CD4-positive, CD25-positive, alpha-beta regulatory T cell (primary cell): ENCODE measurements around the gene FKBP5. TPM values are rescaled to one million over a fixed set of nuclear protein-coding genes. Genes with fewer than 3 reads are reported as not detected.
A peak's percentile ranks its signal among the peaks of the same experiment; 100 is the strongest.

Experiments used
- ATAC-seq, 2 donors: fragments of 150-1000 bp; cut with Tn5 transposase; one replicate each; pipeline ENCODE4 v1.10.0; 2021; ENCODE audit warnings: low read depth in 2 of 2, moderate number of reproducible peaks in 2 of 2, moderate library complexity in 1 of 2
- DNase-seq, 3 donors: peaks; one replicate each; pipeline versions ENCODE4 v3.0.0 to v3.0.0-alpha.2; 2012 to 2022; ENCODE audit warnings: mixed read lengths in 1 of 3
- H3K27ac ChIP-seq: one replicate; pipeline ENCODE4 v1.7.0; 2013; ENCODE audit warnings: mild to moderate bottlenecking, low read length; ENCODE audit not compliant: insufficient read depth, poor library complexity, severe bottlenecking
- H3K27me3 ChIP-seq: one replicate; pipeline ENCODE4 v1.7.0; 2013; ENCODE audit warnings: low read length; ENCODE audit not compliant: control insufficient read depth, insufficient read depth
- H3K36me3 ChIP-seq: one replicate; pipeline ENCODE4 v1.7.0; 2013; ENCODE audit warnings: mild to moderate bottlenecking, low read length, moderate library complexity; ENCODE audit not compliant: control insufficient read depth, insufficient read depth
- H3K4me1 ChIP-seq: 2 replicates; pipeline ENCODE4 v1.7.0; 2013; ENCODE audit warnings: mild to moderate bottlenecking, low read length; ENCODE audit not compliant: insufficient read depth, control insufficient read depth, poor library complexity, severe bottlenecking
- H3K4me3 ChIP-seq: one replicate; pipeline ENCODE4 v1.7.0; 2013; ENCODE audit warnings: low read depth, mild to moderate bottlenecking, low read length, moderate library complexity
- H3K9me3 ChIP-seq, 2 experiments: 1 replicate in 1 of 2; 2 replicates in 1 of 2; pipeline ENCODE4 v1.7.0; 2013; ENCODE audit warnings: low read length in 2 of 2, mild to moderate bottlenecking in 1 of 2, moderate library complexity in 1 of 2; ENCODE audit not compliant: control insufficient read depth in 2 of 2
- H3K27ac Mint-ChIP-seq, 3 donors: one replicate each; pipeline ENCODE4 v1.8.0; 2020 to 2022; ENCODE audit warnings: mild to moderate bottlenecking in 3 of 3, mixed read lengths in 3 of 3, moderate library complexity in 2 of 3
- H3K27me3 Mint-ChIP-seq: one replicate; pipeline ENCODE4 v1.8.0; 2022; ENCODE audit warnings: mild to moderate bottlenecking, mixed read lengths
- H3K36me3 Mint-ChIP-seq: one replicate; pipeline ENCODE4 v1.8.0; 2020; ENCODE audit warnings: mixed read lengths
- H3K4me1 Mint-ChIP-seq, 4 donors: one replicate each; pipeline ENCODE4 v1.8.0; 2020 to 2022; ENCODE audit warnings: mixed read lengths in 4 of 4, mild to moderate bottlenecking in 1 of 4
- H3K4me3 Mint-ChIP-seq, 4 donors: one replicate each; pipeline ENCODE4 v1.8.0; 2020 to 2022; ENCODE audit warnings: mild to moderate bottlenecking in 4 of 4, mixed read lengths in 4 of 4, moderate library complexity in 3 of 4
- H3K9me3 Mint-ChIP-seq, 7 donors: one replicate each; pipeline ENCODE4 v1.8.0; 2020 to 2022; ENCODE audit warnings: mixed read lengths in 7 of 7, mild to moderate bottlenecking in 3 of 7, moderate library complexity in 2 of 7
- polyA plus RNA-seq, 4 donors: library from polyadenylated mRNA; unstranded; fragments of 300-500 nt; fragmentation: Illumina TruSeq; gene quantifications; one replicate each; pipeline ENCODE4 v1.2.3, GENCODE V29; 2021
- total RNA-seq: library from RNA; stranded (reverse); gene quantifications from one replicate; pipeline ENCODE4 v1.2.3, GENCODE V29; 2022

The FKBP5 gene
- total and polyA plus RNA-seq, 5 donors from 2014 or later, result 27.5 to 157 (median 71.0) TPM

DNA sequence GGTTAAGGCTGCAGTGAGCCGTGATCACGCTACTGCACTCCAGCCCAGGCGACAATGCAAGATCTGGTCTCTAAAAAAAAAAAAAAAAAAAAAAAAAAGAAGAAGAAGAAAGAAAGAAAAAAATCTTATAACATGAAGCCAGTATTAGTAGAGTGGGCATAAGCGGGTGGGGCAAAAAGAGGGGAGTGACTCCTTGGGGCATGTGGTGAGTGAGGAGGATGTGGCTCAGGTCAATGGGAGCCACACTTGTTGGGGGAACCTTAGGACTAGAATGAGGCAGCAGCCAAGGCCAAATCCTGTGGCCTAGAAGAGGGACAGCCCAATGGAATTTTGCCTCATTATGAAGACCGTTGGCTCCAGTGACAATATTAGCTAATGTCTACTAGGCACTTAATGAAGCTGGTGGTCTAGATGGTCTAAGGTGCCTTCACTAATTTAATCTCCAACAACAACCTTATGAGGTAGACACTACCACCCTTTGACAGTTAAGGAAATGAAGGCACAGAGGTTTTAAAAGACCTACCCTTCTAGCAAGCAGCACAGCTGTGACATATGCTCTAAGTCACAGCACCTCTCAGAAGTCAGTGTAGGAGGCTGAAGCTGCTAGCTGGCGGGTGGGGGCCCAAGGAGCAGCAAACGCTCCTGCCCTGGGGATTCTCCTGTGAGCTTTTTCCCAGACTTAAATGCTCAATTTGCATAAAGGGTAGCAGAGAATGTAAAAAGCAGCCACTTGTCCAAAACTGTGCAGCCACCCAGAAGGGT lies 24.5 kb upstream of the FKBP5 start:
- H3K36me3 ChIP-seq, result no peaks in the 10 kb centered on the region
- H3K9me3 Mint-ChIP-seq, result peaks cover 0 to 3% (median 0%) of the 10 kb centered on the region in 7 donors
- no peak for ATAC-seq
- H3K4me1 ChIP-seq, result peaks cover 5% of the 10 kb centered on the region
- peaks cover 0 to 42% (median 17%) of the 10 kb centered on the region in 4 donors for H3K4me1 Mint-ChIP-seq
- peaks cover 5% of the 10 kb centered on the region for H3K36me3 Mint-ChIP-seq
- no peaks in the 10 kb centered on the region for H3K27me3 ChIP-seq
- H3K27ac Mint-ChIP-seq, result no peak overlapping the region
- no peak overlapping the region for H3K4me3 ChIP-seq
- no peak overlapping the region for H3K4me3 Mint-ChIP-seq
- H3K9me3 ChIP-seq, result peaks cover 0 to 3% of the 10 kb centered on the region in 2 experiments
- H3K27ac ChIP-seq, result no peak overlapping the region
- peaks cover 10% of the 10 kb centered on the region for H3K27me3 Mint-ChIP-seq
- DNase-seq, result no peak

DNA sequence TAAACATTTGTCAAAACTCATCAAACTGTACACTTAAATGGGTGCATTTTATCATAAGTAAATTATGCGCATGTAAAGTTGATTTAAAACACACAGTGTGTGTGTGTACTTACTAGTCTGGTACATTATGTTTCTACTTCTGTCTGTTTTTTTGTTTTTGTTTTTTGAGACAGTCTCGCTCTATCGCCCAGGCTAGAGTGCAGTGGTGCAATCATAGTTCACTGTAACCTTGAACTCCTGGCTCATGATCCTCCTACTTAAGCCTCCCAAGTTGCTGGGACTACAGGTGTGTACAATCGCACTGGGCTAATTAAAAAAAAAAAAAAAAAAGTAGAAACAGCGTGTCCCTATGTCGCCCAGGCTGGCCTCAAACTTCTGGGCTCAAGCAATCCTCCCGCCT lies 23.0 kb upstream of the FKBP5 start:
- DNase-seq (no peak), ATAC-seq (no peak)
- Histone ChIP-seq H3K27me3 (no peaks in the 10 kb centered on the region), H3K36me3 (no peaks in the 10 kb centered on the region), H3K4me3 (no peak overlapping the region), H3K9me3 (peaks cover 0 to 3% of the 10 kb centered on the region in 2 experiments), H3K27ac (no peak overlapping the region), H3K4me1 (no peaks in the 10 kb centered on the region)
- H3K27ac Mint-ChIP-seq, result no peak overlapping the region
- peaks cover 5% of the 10 kb centered on the region for H3K36me3 Mint-ChIP-seq
- peaks cover 10% of the 10 kb centered on the region for H3K27me3 Mint-ChIP-seq
- H3K4me3 Mint-ChIP-seq, result no peak overlapping the region
- H3K4me1 Mint-ChIP-seq, result peaks cover 0 to 28% (median 8%) of the 10 kb centered on the region in 4 donors
- H3K9me3 Mint-ChIP-seq, result peaks cover 0 to 4% (median 0%) of the 10 kb centered on the region in 7 donors

DNA sequence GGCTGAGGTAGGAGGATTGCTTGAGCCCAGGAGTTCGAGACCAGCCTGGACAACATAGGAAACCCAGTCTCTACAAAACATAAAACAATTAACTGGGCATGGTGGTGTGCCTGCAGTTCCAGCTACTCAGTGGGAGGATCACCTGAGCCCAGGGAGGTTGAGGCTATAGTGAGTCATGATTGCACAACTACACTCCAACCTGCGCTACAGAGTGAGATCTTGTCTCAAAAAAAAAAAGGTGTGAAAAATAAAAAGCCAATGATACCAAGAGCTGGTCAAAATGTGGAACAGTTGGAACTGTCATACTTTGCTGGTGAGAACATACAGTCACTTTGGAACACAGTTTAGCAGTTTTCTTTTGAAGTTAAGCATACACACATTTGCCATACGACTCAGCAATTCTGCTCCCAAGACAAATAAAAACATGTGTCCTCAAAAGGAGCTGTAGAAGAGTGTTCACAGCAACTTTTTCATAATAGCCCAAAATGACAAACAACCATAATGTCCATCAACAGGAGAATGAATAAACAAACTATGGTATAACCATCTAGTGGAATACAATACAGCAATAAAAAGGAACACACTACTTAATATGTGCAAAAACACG lies 21.6 kb upstream of the FKBP5 start:
- peaks cover 0 to 3% of the 10 kb centered on the region in 2 experiments for H3K9me3 ChIP-seq
- Mint-ChIP-seq H3K4me1 (peaks cover 0 to 15% (median 6%) of the 10 kb centered on the region in 4 donors), H3K27me3 (peaks cover 9% of the 10 kb centered on the region), H3K27ac (no peak overlapping the region), H3K9me3 (peaks cover 0 to 3% (median 0%) of the 10 kb centered on the region in 7 donors), H3K36me3 (no peaks in the 10 kb centered on the region), H3K4me3 (no peak overlapping the region)
- H3K27ac ChIP-seq, result no peak overlapping the region
- H3K36me3 ChIP-seq, result no peaks in the 10 kb centered on the region
- ATAC-seq (no peak), DNase-seq (no peak)
- H3K4me1 ChIP-seq, result no peaks in the 10 kb centered on the region
- H3K4me3 ChIP-seq, result no peak overlapping the region
- no peaks in the 10 kb centered on the region for H3K27me3 ChIP-seq

DNA sequence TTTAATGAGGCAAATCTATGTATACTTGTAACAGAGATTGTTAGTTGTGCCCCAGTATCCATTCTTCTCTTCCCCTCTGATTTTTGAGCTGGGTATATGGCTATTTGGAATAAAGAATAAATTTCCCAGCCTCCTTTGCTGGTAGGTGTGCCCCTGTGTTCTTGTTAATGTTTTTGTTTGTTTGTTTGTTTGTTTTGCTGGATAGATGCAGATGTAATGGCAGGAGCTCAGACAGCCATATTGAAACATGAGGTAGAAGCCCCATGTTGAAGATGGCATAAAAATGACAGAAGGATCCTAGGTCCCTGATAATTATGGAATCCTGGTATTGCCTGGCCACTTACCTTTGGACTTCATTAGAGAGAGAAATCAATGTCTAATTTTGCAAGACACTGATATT lies 19.9 kb upstream of the FKBP5 start:
- H3K4me1 ChIP-seq, result no peaks in the 10 kb centered on the region
- H3K36me3 ChIP-seq, result no peaks in the 10 kb centered on the region
- H3K4me1 Mint-ChIP-seq, result peaks cover 0 to 10% (median 5%) of the 10 kb centered on the region in 4 donors
- H3K4me3 Mint-ChIP-seq, result no peak overlapping the region
- no peak overlapping the region for H3K27ac ChIP-seq
- no peaks in the 10 kb centered on the region for H3K27me3 ChIP-seq
- H3K9me3 ChIP-seq, result peaks cover 0 to 3% of the 10 kb centered on the region in 2 experiments
- H3K4me3 ChIP-seq, result no peak overlapping the region
- ATAC-seq (no peak), DNase-seq (no peak)
- H3K9me3 Mint-ChIP-seq, result peaks cover 0 to 4% (median 1%) of the 10 kb centered on the region in 7 donors
- no peaks in the 10 kb centered on the region for H3K36me3 Mint-ChIP-seq
- H3K27ac Mint-ChIP-seq, result no peak overlapping the region
- H3K27me3 Mint-ChIP-seq, result peaks cover 6% of the 10 kb centered on the region

DNA sequence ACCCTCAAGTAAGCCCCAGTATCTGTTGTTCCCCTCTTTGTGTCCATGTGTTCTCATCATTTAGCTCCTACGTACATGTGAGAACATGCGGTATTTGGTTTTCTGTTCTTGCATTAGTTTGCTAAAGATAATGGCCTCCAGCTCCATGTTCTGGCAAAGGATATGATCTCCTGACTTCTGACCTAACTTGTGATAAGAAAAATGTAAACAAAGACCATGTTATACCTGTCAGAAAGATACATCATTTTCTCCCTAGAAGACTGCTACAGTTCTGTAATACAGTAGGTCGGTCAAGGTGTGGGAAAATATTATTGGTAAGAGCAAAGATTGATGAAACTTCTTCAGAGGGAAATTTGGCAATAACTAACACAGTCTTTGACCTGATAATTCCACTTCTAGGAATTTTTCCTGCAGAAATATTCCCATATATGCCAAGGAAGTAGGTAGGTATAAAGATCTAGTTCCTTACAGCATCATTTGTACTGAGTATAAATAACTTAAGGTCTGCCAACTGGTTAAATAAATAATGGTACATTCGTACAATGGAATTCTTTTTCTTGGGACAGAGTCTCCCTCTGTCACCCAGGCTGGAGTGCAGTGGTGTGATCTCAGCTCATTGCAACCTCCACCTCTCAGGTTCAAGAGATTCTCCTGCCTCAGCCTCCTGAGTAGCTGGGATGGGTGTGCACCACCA lies 19.1 kb upstream of the FKBP5 start:
- Histone ChIP-seq H3K36me3 (no peaks in the 10 kb centered on the region), H3K4me3 (no peak overlapping the region), H3K27me3 (no peaks in the 10 kb centered on the region), H3K4me1 (no peaks in the 10 kb centered on the region), H3K27ac (no peak overlapping the region), H3K9me3 (peaks cover 0 to 3% of the 10 kb centered on the region in 2 experiments)
- Mint-ChIP-seq H3K36me3 (no peaks in the 10 kb centered on the region), H3K27ac (no peak overlapping the region), H3K27me3 (peaks cover 6% of the 10 kb centered on the region), H3K4me3 (no peak overlapping the region), H3K4me1 (peaks cover 0 to 7% (median 1%) of the 10 kb centered on the region in 4 donors), H3K9me3 (peaks cover 0 to 4% (median 1%) of the 10 kb centered on the region in 7 donors)
- DNase-seq (no peak), ATAC-seq (no peak)

DNA sequence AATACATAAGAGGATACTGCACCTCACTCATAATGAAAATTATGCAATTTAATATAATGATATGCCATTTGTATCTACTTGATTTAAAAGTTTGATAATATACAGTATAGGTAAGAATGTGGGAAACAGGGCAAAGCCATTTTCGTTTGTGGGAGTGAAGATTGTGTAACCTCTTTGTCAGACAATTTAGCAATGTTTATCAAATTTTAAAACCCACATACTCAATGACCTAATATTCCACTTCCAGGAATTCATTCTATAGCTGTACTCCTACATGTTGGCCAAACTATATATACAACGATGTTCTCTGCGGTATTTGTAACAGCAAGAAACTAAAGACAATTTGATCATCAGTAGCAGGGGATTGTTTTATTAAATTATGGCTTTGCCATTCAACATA lies 17.8 kb upstream of the FKBP5 start:
- peaks cover 0 to 4% (median 1%) of the 10 kb centered on the region in 7 donors for H3K9me3 Mint-ChIP-seq
- Histone ChIP-seq H3K9me3 (peaks cover 0 to 3% of the 10 kb centered on the region in 2 experiments), H3K36me3 (no peaks in the 10 kb centered on the region), H3K27me3 (no peaks in the 10 kb centered on the region), H3K4me1 (no peaks in the 10 kb centered on the region), H3K27ac (no peak overlapping the region), H3K4me3 (no peak overlapping the region)
- no peak overlapping the region for H3K4me3 Mint-ChIP-seq
- ATAC-seq (no peak), DNase-seq (no peak)
- no peak overlapping the region for H3K27ac Mint-ChIP-seq
- peaks cover 6% of the 10 kb centered on the region for H3K27me3 Mint-ChIP-seq
- H3K4me1 Mint-ChIP-seq, result peaks cover 0 to 7% (median 1%) of the 10 kb centered on the region in 4 donors
- H3K36me3 Mint-ChIP-seq, result no peaks in the 10 kb centered on the region

DNA sequence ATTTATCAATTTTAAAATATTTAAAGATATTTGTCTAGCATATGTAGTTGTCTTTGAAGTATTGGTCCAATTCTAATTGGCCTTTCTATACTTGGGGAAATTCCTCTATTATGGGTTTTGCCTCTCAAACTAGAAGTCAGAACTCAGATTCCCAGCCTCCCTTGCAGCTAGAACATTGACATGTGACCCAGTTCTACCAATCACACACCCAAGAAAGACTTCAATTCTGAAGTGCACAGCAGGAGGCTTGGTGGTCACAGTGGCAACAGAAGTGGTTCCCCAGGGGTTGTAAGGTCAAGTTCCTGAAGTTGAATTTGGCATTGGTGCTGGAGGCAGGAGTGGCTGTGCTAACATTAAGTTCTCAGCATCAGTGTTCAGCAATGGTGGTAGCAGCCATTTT lies 14.8 kb upstream of the FKBP5 start:
- H3K4me1 Mint-ChIP-seq, result no peaks in the 10 kb centered on the region
- H3K4me3 Mint-ChIP-seq, result no peak overlapping the region
- H3K27ac ChIP-seq, result no peak overlapping the region
- peaks cover 0 to 3% (median 1%) of the 10 kb centered on the region in 7 donors for H3K9me3 Mint-ChIP-seq
- DNase-seq (peak in 1 of 3 donors; percentile 33), ATAC-seq (no peak)
- H3K9me3 ChIP-seq, result peaks cover 0 to under 1% of the 10 kb centered on the region in 2 experiments
- H3K36me3 Mint-ChIP-seq, result no peaks in the 10 kb centered on the region
- H3K4me1 ChIP-seq, result no peaks in the 10 kb centered on the region
- H3K36me3 ChIP-seq, result no peaks in the 10 kb centered on the region
- peaks cover 2% of the 10 kb centered on the region for H3K27me3 Mint-ChIP-seq
- H3K27me3 ChIP-seq, result no peaks in the 10 kb centered on the region
- H3K27ac Mint-ChIP-seq, result no peak overlapping the region
- no peak overlapping the region for H3K4me3 ChIP-seq
